ENCODE results near the gene CLEC20A. TPM values are rescaled to one million over a fixed set of nuclear protein-coding genes. Genes with fewer than 3 reads are reported as not detected.

CLEC20A gene
- total and polyA plus RNA-seq, 2 donors (not counting 1 experiment from before 2014, with no cell fraction given), result not detected

GRCh38 chr1:178532392-178532791 lies 35.6 kb upstream of the CLEC20A start:
- Histone ChIP-seq H3K79me2 (ENCODE audit: control insufficient read depth, insufficient read depth, low read length) (no peaks in the 10 kb centered on the region), H3K4me3 (replicated peaks in 1 of 4; ENCODE audit: control extremely low read depth in 1 of 4, insufficient read depth in 1 of 4, low read depth in 3 of 4, low read length in 4 of 4) (no peak overlapping the region), H3K27me3 (ENCODE audit: control insufficient read depth, insufficient read depth, low read length) (no peaks in the 10 kb centered on the region), H3K4me1 (ENCODE audit: control insufficient read depth, extremely low read depth, insufficient read depth, low read length) (peaks cover 26% of the 10 kb centered on the region), H3K4me2 (ENCODE audit: extremely low read depth, insufficient read depth, low read length) (no peak overlapping the region), H3K9me3 (ENCODE audit: control insufficient read depth, insufficient read depth, low read depth, low read length) (no peaks in the 10 kb centered on the region), H3K9ac (ENCODE audit: insufficient read depth, low read length) (no peak overlapping the region), H3K36me3 (ENCODE audit: control insufficient read depth, insufficient read depth, low read length) (no peaks in the 10 kb centered on the region), H4K20me1 (ENCODE audit: control insufficient read depth, extremely low read depth, insufficient read depth, low read length) (no peaks in the 10 kb centered on the region), H3K27ac (ENCODE audit: insufficient read depth, low read length) (no peak overlapping the region), H2AFZ (ENCODE audit: low read length) (peak overlapping the region; percentile 2)
- peak; percentile 65 to 81 for DNase-seq (ENCODE audit: low read depth in 2 of 2)
- TF ChIP-seq EZH2 (IDR thresholded peaks at IDR 0.05; ENCODE audit: low read length, missing control alignments) (no peak), CTCF (conservative IDR thresholded peaks at IDR 0.05 in 1 of 2, IDR thresholded peaks at IDR 0.05 in 1 of 2; ENCODE audit: low read depth in 1 of 2, low read length in 2 of 2) (peak; percentile 83 to 85)

GRCh38 chr1:178531887-178532286 lies 35.1 kb upstream of the CLEC20A start:
- H3K4me1 ChIP-seq (ENCODE audit: control insufficient read depth, extremely low read depth, insufficient read depth, low read length), result peaks cover 23% of the 10 kb centered on the region
- no peaks in the 10 kb centered on the region for H3K79me2 ChIP-seq (ENCODE audit: control insufficient read depth, insufficient read depth, low read length)
- no peaks in the 10 kb centered on the region for H3K9me3 ChIP-seq (ENCODE audit: control insufficient read depth, insufficient read depth, low read depth, low read length)
- H3K4me2 ChIP-seq (ENCODE audit: extremely low read depth, insufficient read depth, low read length), result no peak overlapping the region
- H4K20me1 ChIP-seq (ENCODE audit: control insufficient read depth, extremely low read depth, insufficient read depth, low read length), result no peaks in the 10 kb centered on the region
- H3K27ac ChIP-seq (ENCODE audit: insufficient read depth, low read length), result no peak overlapping the region
- DNase-seq (ENCODE audit: low read depth in 2 of 2), result no peak
- peak overlapping the region; percentile 17 for H2AFZ ChIP-seq (ENCODE audit: low read length)
- no peaks in the 10 kb centered on the region for H3K27me3 ChIP-seq (ENCODE audit: control insufficient read depth, insufficient read depth, low read length)
- no peaks in the 10 kb centered on the region for H3K36me3 ChIP-seq (ENCODE audit: control insufficient read depth, insufficient read depth, low read length)
- H3K9ac ChIP-seq (ENCODE audit: insufficient read depth, low read length), result no peak overlapping the region
- TF ChIP-seq CTCF (conservative IDR thresholded peaks at IDR 0.05 in 1 of 2, IDR thresholded peaks at IDR 0.05 in 1 of 2; ENCODE audit: low read depth in 1 of 2, low read length in 2 of 2) (no peak), EZH2 (IDR thresholded peaks at IDR 0.05; ENCODE audit: low read length, missing control alignments) (no peak)
- no peak overlapping the region for H3K4me3 ChIP-seq (replicated peaks in 1 of 4; ENCODE audit: control extremely low read depth in 1 of 4, insufficient read depth in 1 of 4, low read depth in 3 of 4, low read length in 4 of 4)

GRCh38 chr1:178530502-178530901 lies 33.7 kb upstream of the CLEC20A start:
- no peaks in the 10 kb centered on the region for H3K36me3 ChIP-seq (ENCODE audit: control insufficient read depth, insufficient read depth, low read length)
- no peak overlapping the region for H3K4me3 ChIP-seq (replicated peaks in 1 of 4; ENCODE audit: control extremely low read depth in 1 of 4, insufficient read depth in 1 of 4, low read depth in 3 of 4, low read length in 4 of 4)
- H3K4me2 ChIP-seq (ENCODE audit: extremely low read depth, insufficient read depth, low read length), result peak overlapping the region; percentile 30
- TF ChIP-seq EZH2 (IDR thresholded peaks at IDR 0.05; ENCODE audit: low read length, missing control alignments) (no peak), CTCF (conservative IDR thresholded peaks at IDR 0.05 in 1 of 2, IDR thresholded peaks at IDR 0.05 in 1 of 2; ENCODE audit: low read depth in 1 of 2, low read length in 2 of 2) (no peak)
- H4K20me1 ChIP-seq (ENCODE audit: control insufficient read depth, extremely low read depth, insufficient read depth, low read length), result no peaks in the 10 kb centered on the region
- no peaks in the 10 kb centered on the region for H3K79me2 ChIP-seq (ENCODE audit: control insufficient read depth, insufficient read depth, low read length)
- peak in 1 of 2 donors; percentile 18 for DNase-seq (ENCODE audit: low read depth in 2 of 2)
- H3K4me1 ChIP-seq (ENCODE audit: control insufficient read depth, extremely low read depth, insufficient read depth, low read length), result peaks cover 18% of the 10 kb centered on the region
- H3K27ac ChIP-seq (ENCODE audit: insufficient read depth, low read length), result peak overlapping the region; percentile 30
- H3K27me3 ChIP-seq (ENCODE audit: control insufficient read depth, insufficient read depth, low read length), result no peaks in the 10 kb centered on the region
- no peak overlapping the region for H3K9ac ChIP-seq (ENCODE audit: insufficient read depth, low read length)
- no peak overlapping the region for H2AFZ ChIP-seq (ENCODE audit: low read length)
- H3K9me3 ChIP-seq (ENCODE audit: control insufficient read depth, insufficient read depth, low read depth, low read length), result no peaks in the 10 kb centered on the region

Data from fibroblast of lung (primary cell).